NCI-H1048 (cell line): Measurements from ENCODE around the gene PGLYRP2.
"Not testable (repeated sequence)": the region's sequence is repeated elsewhere in the genome, so short reads cannot be mapped to it uniquely, and the experiment has no call there.

Experiments used
- DNase-seq: peaks from one replicate; lab custom pipeline; 2025; lab: John Stamatoyannopoulos, UW

PGLYRP2 gene

DNA sequence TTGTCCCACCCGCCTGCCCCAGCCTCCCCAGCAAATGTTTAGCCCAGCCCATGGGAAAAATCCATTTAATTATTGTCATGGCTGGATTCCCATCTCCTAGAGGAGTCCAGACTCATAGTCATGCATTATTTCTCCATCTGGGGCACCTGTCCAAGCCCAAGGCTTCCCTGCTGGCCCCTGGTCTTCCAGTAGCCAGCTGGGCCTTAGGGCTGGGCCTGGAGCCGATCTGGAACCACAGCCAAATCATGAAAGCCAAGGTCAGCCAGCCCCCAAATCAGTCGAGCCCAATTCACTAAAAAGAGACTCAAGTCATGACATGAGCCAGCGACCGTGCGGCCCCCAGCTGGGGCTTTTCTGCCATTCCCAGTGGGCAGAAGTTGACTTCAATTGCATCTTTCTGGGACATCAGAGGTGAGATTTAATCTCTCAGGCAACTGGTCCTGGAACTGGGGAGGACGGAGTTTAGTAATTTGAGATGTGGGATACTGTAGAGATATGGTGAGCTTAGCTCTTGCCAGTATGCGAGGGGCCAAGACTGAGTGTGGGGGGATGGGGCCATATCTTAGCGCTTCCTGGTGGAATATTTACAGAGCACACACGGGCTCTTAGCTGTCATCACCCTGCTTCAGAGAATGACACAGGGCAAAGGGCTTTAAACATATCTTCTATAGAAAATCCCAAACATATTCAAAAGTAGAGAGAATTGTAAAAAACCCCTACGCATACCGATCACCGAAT is 9.4 kb upstream of the PGLYRP2 start:
- no peak for DNase-seq

DNA sequence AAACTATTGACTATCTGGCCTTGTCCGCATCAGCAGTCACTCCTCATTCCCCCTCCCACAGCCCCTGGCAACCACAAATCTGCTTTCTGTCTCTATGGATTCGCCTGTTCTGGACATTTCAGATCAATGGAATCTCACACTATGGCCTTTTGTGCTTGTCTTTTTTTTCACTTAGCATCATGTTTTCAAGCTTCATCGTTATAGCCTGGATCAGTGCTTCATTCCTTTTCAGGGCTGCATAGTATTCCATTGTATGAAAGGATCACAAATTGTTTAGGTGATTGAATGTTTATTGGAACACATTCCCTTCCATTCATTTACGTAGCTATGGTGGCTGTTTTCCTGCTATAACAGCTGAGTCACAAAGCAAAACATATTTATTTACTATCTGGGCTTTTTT is 7.7 kb upstream of the PGLYRP2 start:
- DNase-seq = no peak

DNA sequence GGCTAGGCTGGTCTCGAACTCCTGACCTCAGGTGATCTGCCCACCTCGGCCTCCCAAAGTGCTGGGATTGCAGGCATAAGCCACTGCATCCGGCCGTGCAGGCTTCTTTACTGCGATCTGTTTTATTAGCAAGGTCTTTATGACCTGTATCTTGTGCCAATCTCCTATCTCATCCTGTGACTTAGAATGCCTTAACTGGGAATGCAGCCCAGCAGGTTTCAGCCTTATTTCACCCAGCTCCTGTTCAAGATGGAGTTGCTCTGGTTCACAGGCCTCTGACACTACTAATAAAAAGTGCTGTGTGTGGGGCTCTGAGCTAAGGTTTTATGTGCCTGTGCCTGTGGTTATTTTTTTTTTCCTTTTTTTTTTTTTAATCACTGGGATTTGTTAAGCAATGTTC is 6.5 kb upstream of the PGLYRP2 start:
- DNase-seq = not testable (repeated sequence)

DNA sequence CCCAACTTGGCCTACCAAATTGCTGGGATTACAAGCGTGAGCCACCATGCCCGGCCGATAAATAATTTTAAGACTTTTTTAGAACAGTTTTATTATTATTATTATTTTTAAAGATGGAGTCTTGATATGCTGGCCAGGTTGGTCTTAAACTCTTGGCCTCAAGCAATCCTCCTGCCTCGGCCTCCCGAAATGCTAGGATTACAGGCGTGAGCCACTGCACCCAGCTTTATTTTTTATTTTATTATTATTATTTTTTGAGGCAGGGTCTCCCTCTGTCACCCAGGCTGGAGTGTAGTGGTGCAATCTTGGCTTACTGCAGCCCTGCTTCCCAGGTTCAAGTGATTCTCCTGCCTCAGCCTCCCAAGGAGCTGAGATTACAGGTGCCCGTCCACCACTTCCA is 1.7 kb upstream of the PGLYRP2 start:
- DNase-seq = not testable (repeated sequence)

DNA sequence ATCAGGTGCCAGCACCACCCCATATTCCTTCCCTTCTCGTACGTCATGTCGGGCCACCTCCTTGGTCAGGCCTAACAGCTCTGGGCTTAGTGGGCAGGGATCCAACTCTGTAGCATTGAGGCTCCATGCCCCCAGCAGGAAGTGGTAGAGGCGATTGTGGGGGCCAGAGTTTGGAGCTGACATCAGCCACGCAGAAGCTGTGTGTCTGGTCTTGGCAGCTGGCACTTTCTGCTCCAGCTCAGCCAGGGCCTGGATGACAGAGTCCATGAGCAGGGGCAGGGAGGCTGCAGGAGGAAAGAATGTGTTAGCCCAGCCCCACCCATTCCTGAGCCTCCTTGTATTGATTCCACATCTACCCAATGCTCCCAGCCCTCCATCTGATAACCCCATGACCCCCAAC is 3.0 kb downstream of the PGLYRP2 start:
- no peak for DNase-seq

DNA sequence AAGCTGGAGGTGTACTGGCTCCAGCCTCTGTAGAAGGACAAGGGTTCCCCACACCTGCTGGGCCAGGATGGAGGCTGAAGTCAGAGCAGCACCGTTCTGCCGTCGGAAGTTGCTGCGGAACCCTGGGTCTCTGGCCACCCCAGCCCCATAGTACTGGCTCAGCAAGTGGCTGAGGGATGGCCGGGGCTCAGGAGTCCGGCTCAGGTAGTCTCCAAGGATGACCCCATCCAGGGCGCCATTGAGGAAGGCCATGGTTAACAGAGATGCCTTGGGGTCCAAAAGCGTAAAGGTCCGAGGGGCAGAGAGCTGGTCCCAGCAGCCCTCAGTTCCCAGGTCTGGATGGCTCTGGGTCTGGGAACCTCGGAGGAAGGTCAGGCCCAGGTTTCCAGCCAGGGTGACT is 3.7 kb downstream of the PGLYRP2 start:
- DNase-seq = no peak

DNA sequence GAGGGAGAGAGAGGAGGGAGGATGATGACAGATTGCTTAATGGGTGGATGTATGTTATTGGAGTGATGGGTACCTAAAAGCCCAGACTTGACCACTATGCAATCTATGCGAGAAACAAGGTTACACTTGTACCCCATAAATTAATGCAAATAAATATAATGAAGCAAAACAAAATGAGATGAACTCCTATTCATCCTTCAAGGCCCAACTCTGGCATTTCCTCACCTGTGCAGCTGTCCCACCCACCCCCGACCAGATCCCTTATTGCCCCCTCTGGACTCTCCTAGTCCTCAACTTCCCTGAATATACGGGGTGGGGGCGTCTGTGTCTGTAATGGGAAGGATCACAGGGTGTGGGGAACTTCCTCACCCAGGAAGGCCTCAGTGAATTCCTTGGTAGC is 4.1 kb downstream of the PGLYRP2 start:
- DNase-seq = no peak

DNA sequence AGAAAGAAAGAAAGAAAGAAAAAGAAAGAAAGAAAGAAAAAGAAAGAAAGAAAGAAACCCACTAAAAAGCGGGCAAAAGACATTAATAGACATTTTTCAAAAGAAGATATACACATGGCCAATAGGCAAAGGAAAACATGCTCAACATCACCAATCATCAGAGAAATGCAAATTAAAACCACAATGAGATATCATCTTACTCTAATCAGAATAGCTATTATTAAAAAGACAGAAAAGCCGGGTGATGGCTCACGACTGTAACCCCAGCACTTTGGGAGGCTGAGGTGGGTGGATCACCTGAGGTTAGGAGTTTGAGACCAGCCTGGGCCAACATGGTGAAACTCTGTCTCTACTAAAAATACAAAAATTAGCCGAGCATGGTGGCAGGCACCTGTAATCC is 5.5 kb downstream of the PGLYRP2 start:
- not testable (repeated sequence) for DNase-seq

DNA sequence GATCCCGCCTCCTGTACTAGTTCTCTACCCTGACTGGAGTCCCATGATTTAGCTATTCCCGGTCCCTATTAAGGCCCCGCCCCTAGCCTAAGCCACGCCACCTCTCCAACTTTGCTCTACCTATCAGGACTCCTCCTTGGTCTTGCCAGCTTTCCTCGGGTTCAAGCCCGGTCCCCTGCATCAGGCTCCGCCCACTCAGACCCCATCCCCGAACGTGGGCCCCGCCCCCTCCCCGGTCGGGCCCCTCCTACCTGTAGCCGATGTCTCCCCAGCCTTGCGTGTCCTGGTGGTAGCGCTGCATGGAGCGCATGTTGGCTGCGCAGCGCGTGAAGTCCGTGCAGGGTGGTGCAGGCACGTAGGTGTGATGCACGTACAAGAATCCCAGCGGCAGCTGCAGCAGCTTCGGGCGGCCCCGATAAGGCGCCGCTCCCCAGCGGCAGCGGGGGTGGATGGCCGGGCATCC is 7.6 kb downstream of the PGLYRP2 start:
- DNase-seq = no peak

DNA sequence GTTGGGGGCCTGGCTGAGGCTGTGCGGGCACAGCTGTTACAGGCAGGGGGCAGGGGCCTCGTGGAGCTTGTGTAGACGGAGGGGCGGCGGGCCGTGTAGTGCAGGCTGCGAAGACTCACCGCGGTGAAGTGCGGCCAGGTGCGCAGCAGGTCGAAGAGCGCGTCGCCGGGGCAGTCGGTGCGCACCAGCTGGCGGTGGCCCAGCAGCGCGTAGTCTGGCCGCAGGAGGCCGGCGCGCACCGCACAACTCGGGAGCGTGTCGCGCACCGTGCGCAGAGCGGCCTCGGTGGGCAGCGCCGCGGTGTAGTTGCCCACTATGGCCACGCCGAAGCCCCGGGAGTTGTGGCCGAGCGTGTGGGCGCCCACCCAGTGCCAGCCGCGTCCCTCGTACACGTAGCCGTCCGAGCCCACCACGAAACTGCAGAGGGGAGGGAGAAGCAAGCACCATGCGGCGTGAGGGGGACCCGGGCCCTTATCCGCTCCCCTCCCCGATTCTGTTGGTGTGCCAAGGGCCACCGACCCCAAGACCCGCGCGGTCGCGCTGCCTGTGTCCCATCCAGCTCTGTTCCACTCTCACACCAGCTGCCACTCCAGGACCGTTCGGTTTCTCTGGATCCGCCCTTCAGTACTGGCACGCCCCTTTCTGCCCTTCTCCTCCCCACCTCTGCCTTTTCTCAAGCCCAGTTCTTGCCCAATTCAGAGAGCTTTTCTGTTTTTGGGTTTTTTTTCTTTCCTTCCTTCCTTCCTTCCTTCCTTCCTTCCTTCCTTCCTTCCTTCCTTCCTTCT is 9.6 kb downstream of the PGLYRP2 start:
- no peak for DNase-seq

DNA sequence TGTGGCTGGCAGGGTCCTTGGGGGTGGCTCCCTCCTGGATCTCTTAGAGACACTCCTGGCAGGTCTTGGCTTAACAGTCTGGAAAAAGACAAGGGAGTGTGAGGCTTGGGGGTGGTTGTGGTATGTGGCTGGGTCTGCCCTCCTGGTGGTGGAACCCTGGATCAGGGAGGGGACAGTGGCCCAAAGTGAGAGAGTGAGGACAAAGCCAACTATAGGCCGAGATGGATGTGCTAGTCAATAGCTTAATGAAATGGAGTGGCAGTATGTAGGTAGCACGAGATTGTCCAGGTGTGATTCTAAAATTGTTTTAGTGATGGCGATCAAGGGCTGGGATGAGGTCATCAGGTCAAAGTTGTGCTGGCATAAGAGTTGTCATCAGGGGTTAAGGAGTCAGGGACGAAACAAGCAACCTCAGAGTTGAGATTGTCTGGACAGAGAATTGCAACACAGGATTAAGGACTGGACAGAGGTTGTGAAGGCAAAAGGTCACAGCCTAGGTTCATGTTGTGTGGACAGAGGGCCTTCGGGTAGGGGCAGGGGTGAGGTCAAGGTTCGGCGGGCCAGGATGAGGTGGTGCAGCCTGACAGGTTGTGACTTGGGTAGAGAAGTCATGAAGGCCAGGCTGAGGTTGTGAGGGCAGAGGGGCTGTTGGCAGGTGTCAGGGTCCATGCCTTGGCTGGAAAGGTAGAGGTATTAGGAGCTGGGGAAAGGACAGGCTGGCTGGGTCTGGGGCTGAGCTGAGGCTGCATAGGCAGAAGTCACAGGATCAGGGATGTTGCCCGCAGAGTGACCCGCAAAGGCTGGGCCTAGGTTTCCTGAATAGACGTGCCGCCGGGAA is 10.4 kb downstream of the PGLYRP2 start:
- DNase-seq = no peak

DNA sequence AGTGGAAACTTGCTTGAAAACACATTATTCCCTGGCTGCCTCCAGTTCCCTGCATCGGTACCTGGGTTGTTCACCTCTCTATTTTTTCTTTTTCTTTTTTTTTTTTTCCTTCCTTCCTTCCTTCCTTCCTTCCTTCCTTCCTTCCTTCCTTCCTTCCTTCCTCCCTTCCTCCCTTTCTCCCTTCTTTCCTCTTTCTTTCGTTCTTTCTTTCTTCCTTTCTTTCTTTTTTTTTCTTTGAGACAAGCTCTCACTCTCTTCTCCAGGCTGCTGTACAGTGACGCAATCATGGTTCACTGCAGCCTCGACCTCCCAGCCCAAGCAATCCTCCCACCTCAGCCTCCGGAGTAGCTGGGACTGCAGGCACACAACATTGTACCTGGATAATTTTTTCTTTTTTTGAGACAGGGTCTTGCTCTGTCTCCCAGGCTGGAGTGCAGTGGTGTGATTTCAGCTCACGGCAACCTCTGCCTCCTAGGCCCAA is 11.5 kb downstream of the PGLYRP2 start:
- DNase-seq = no peak

DNA sequence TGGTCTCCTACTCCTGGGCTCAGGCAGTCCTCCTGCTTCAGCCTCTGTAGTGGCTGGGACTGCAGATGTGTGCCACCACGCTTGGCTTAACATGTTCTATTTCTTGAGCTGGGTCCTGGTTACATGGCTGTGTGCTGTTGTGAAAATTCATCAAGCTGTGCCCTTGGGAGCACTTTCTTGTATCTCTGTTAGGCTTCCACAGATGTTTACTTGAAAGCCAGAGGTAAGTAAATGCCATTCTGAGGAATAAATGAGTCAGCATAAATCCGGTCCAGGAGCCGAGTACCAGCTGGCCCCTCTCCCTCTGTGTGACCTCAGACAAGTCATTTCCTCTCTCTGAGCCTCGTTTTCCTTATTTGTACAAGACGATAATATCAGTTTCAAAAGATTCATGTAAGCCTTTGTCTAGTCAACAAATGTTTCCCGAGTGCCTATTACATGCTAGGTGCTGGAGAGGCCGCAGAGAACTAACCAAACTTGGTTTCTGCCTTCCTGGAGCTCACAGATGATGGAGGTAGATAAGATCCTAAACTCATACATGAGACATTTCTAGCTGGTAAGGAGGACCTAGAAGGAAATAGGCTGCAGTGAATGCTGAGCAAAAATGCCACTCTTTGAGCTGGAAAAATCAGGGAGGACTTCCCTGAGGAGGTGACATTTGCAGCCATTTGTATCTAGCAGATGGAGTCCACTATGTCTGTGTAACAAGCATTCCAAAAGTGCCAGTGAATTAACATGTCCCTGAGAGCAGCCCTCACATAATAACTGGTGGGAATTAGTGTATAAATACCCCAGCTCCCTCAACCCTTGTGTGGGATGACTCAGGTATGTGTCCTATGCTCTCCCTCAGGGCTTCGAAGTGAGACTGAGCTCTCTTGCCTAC is 12.2 kb downstream of the PGLYRP2 start:
- DNase-seq = no peak

DNA sequence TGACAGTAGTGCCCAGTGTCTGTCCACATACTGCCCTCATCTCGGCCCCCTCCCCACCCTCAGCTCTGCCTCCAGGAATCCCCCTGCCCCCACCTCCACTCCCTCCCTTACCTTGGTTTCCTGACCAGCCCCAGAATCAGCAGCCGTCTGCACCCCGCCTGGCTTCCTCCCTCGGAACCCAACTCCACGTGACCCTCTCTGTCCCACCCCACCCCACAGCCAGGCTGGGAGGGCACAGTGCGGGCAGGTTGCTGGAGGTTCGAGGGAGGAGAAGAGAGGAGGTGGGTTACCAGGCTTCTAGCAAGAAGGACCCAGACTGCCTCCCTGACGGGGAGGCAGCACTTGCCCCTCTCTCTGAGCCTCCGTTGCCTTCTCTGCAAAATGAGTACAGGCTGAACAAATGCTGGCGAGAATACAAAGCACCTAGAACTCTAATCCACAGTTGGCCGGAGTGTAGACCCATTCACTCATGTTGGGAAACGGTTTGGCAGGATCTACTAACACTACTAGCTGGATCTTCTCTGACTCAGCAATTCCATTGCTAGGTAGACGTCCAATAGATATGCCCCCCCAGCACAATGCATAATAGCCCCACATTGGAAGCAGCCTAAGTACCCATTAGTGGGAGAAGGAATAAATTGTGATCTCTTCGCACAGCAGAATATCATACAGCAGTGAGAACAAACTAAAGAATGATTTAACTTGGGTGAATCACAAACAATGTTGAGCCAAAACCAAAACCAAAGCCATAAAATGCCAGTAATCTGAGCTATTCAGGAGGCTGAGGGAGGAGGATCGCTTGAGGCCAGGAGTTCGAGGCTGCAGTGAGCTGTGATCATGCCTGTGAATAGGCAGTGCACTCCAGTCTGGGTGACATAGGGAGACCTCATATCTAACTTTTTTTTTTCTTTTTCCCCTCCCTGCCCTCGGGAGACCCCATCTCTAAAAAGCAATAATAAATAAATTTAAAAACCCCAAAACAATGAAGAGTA is 14.6 kb downstream of the PGLYRP2 start, which contains the start of gene RASAL3:
RASAL3 (minus strand) TSS at position 151 of the 992 bp plus-strand sequence. CDS start 186 bp downstream, outside the sequence.
- no peak for DNase-seq

DNA sequence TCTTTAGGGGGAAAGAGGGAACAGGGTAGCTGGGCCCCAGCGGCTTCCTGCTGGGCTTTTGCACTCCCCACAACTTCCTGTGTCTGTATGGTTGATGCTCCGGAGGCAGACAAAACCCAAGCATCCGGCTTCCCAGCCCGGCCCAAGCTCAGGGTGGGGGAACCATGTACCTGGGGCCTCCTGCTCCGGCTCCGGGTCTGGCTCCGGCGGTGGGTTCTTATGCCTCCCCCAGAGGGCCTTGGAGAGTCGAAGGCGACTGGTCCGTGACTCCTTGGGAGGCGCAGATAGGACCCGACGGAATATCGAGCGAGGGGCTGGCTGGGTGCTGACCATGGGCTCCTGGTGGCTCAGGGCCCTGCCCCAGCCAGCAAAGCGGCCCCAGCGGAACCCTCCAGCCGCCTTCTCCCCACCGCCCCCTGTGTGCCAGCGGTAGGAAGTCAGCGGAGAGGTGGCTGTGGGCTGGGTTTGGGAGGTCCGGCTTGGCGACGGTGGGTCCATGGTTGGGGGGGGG is 15.4 kb downstream of the PGLYRP2 start:
- DNase-seq = no peak

DNA sequence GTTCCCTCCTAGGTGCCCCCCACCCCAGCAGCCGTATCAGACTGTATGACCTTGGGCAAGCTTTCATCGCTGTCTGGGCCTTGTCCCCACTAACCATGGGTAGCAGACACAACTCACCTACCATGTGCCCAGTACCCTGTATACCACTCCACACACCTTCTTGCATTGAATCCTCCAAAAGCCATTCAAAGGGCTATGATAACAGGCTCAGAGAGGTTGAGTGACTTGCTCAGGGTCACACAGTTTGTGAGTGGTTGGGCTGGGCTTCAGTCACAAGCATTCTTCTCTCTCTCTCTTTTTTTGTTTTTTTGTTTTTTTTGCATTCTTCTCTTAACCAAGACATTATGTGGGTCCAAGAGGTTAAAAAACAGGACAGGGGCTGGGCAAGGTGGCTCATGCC is 17.6 kb downstream of the PGLYRP2 start:
- DNase-seq = no peak

DNA sequence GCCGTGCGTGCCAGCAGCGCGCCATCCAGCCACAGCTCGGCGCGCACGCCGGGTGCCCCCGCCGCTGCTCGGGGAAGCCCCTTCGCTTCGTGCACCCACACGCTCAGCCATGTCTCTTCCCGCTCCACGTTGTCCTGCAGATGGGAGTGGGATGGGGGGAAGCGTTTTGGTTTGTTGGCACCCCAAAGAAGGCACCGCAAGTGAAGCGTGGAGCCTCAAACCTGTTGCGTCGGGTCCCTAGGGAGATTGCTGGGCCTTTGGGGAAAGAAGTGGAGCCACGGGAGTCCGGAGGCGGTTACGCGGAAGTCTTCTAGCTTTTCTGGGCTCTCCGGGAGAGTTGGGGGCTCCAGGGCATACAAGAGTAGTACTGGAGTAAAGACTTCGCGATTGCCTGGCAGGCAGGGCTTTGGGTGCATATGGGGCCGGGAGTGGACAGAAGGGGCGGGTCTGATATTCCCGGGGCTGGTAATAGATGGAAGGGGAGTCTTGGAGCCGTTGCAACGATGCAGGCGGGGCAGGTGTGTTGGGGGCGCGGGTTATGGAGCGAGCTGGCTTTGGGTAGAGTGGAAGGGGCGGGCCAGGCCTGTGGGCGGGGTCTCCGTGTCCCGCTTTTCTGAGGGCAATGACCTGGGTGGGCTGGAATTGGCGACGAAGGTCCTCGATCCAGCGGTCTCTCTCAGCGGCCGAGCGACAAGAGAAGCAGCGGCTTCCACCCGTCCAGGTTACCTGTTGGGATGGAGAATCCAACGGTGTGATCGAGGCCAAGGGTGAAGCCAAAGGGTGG is 21.4 kb downstream of the PGLYRP2 start:
- DNase-seq = no peak

DNA sequence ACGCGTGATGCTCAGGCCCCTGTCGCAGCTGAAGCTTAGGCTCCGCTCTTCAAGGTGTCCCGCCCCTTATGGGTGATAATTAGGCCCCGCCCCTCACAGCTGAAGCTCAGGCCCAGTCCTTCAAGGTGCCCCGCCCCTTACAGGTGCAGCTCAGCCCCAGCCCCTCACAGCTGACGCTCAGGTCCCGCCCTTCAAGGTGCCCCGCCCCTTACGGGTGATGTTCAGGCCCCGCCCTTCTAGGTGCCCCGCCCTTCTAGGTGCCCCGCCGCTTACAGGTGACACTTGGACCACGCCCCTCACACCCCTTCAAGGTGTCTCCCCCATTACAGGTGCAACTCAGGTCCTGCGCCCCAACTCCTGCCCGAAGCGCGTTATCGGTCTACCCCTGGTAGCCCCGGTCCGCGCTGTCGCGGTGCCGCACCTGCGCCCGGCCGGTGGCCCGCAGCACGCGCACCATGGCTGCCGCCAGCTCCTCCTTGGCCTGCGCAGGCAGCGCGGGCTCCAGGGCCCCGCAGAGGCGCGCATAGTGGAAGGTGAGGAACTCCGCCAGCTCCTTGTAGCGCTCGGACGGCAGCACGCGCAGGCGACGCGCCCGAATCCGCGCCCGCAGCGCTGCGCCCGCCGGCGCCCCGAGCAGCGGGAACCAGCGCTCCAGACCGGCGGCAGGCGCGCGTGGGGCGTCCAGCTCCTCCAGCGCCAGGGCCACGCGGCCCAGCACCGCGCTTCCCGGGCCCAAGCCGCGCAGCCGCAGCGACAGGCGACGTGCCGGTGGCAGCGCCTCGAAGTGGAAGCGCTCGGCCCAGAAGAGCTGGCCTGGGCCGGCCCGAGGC is 22.2 kb downstream of the PGLYRP2 start:
- DNase-seq = peak; percentile 89
